Measurements from ENCODE around the gene SPINK14.

- no peak for TF ChIP-seq REST (IDR thresholded peaks at IDR 0.05; ENCODE audit: insufficient read depth in 1 of 2, low read depth in 2 of 2, low read length in 2 of 2)
- no peak for TF ChIP-seq POLR2AphosphoS5 (IDR thresholded peaks at IDR 0.05; ENCODE audit: low read depth, low read length)
- TF ChIP-seq TAF1 (IDR thresholded peaks at IDR 0.05; ENCODE audit: borderline replicate concordance, insufficient read depth, low read length): no peak
- no peak for TF ChIP-seq FOXP2 (optimal IDR thresholded peaks at IDR 0.05; ENCODE audit: borderline replicate concordance, extremely low read depth, extremely low read length, insufficient read depth)
- no peak for TF ChIP-seq SIN3A (IDR thresholded peaks at IDR 0.05; ENCODE audit: borderline replicate concordance, insufficient read depth, low read length)
Observed at GRCh38 chr5:148141645-148142044, 26.7 kb upstream of the SPINK14 start.

Measured in PFSK-1 (cell line).